KMS-11 (cell line): ENCODE data around the gene MS4A1.

ENCODE experiments used
- H2AFZ ChIP-seq: fragments of 200-600 bp; sonication (generic); 2 replicates; pipeline ENCODE4 v1.6.1; 2016; ENCODE audit warnings: antibody characterized with exemption, mixed run types, low read depth
- H3K27ac ChIP-seq: fragments of 200-600 bp; sonication (generic); 2 replicates; pipeline ENCODE4 v1.6.1; 2016; ENCODE audit warnings: mild to moderate bottlenecking, mixed run types
- H3K27me3 ChIP-seq: fragments of 200-600 bp; sonication (generic); 2 replicates; pipeline ENCODE4 v1.6.1; 2017; ENCODE audit warnings: mild to moderate bottlenecking, low read depth, mixed run types, moderate library complexity; ENCODE audit not compliant: insufficient read depth
- H3K36me3 ChIP-seq: fragments of 200-600 bp; sonication (generic); 2 replicates; pipeline ENCODE4 v1.6.1; 2017; ENCODE audit warnings: mild to moderate bottlenecking, mixed run types; ENCODE audit not compliant: insufficient read depth
- H3K4me1 ChIP-seq: fragments of 200-600 bp; sonication (generic); 2 replicates; pipeline ENCODE4 v1.6.1; 2016; ENCODE audit warnings: mild to moderate bottlenecking, low read depth, mixed run types; ENCODE audit not compliant: poor library complexity, severe bottlenecking
- H3K4me2 ChIP-seq: fragments of 200-600 bp; sonication (generic); 2 replicates; pipeline ENCODE4 v1.7.0; 2016; ENCODE audit warnings: mild to moderate bottlenecking, mixed run types
- H3K4me3 ChIP-seq: fragments of 200-600 bp; sonication (generic); IDR thresholded peaks from 2 replicates; pipeline ENCODE4 v1.6.1; 2017; ENCODE audit warnings: low read depth, low read length, mixed read lengths; ENCODE audit not compliant: insufficient read depth
- H3K79me2 ChIP-seq: fragments of 200-600 bp; sonication (generic); 2 replicates; pipeline ENCODE4 v1.6.1; 2016; ENCODE audit warnings: low read depth, mixed run types; ENCODE audit not compliant: insufficient read depth
- H3K9ac ChIP-seq: fragments of 200-600 bp; sonication (generic); 2 replicates; pipeline ENCODE4 v1.6.1; 2016; ENCODE audit warnings: mild to moderate bottlenecking, mixed run types
- H4K20me1 ChIP-seq: fragments of 200-600 bp; sonication (generic); 2 replicates; pipeline ENCODE4 v1.6.1; 2016; ENCODE audit warnings: mild to moderate bottlenecking, mixed run types; ENCODE audit not compliant: insufficient read depth
- TF ChIP-seq, protein P1 (sequence below): fragments of 200-600 bp; sonication (generic); conservative IDR thresholded peaks from 2 replicates; pipeline ENCODE4 v1.6.1; 2017; ENCODE audit warnings: low read depth, mild to moderate bottlenecking, antibody characterized with exemption, low read length, moderate library complexity, mixed read lengths

Gene MS4A1

DNA sequence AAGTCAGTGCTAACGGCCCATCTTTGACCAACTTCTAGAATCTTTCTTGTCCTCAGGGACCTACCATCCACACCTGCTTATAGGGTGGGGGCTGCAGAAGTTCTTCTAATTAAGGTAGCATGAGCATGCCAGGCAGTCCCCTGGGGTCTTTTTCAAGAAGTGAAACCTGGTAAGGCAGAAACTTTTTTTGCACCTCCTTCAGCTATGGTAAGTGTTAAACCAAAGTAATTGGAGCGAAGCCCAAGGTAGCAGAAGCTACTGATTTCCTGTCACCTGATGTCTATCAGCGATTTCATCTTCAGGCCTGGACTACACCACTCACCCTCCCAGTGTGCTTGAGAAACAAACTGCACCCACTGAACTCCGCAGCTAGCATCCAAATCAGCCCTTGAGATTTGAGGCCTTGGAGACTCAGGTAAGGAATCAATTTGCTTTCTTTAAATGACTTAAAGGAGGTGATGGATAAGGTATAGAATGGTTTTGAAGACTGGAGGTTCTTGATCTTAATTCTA lies at the start of gene MS4A1:
Gene MS4A1, plus strand, starts transcription at position 317 of the 512 bp plus-strand sequence. CDS start 6,528 bp downstream, outside the sequence.
- H3K4me2 ChIP-seq, result no peak within 1 kb of the TSS
- H3K4me3 ChIP-seq, result no peak within 1 kb of the TSS
- no peak within 1 kb of the TSS for H3K27ac ChIP-seq
- no peaks in the 10 kb centered on the region for H3K4me1 ChIP-seq
- H4K20me1 ChIP-seq, result no peaks in the 10 kb centered on the region
- H3K79me2 ChIP-seq, result no peaks in the 10 kb centered on the region
- TF ChIP-seq, protein P1, sequence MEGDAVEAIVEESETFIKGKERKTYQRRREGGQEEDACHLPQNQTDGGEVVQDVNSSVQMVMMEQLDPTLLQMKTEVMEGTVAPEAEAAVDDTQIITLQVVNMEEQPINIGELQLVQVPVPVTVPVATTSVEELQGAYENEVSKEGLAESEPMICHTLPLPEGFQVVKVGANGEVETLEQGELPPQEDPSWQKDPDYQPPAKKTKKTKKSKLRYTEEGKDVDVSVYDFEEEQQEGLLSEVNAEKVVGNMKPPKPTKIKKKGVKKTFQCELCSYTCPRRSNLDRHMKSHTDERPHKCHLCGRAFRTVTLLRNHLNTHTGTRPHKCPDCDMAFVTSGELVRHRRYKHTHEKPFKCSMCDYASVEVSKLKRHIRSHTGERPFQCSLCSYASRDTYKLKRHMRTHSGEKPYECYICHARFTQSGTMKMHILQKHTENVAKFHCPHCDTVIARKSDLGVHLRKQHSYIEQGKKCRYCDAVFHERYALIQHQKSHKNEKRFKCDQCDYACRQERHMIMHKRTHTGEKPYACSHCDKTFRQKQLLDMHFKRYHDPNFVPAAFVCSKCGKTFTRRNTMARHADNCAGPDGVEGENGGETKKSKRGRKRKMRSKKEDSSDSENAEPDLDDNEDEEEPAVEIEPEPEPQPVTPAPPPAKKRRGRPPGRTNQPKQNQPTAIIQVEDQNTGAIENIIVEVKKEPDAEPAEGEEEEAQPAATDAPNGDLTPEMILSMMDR, result no peak
- H3K27me3 ChIP-seq, result no peaks in the 10 kb centered on the region
- H2AFZ ChIP-seq, result no peak within 1 kb of the TSS
- no peak within 1 kb of the TSS for H3K9ac ChIP-seq
- no peaks in the 10 kb centered on the region for H3K36me3 ChIP-seq

DNA sequence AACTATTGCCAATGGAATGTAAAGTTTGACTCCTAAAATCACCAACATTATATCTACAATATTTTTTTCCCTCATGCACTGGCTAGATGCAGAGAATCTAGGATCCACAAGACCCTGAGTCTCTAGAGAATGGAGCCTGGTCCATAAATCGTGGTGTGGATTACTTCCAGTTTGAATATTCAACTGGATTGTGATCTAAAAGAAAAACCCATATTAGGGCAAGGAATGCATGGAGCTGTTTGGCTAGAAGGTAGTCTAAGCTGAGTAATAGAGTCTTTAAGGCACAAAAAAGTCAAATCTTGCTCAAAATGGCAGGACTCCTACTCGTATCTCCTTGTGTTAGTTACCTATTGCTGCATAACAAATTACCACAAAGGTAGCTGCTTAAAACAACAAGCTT lies 35.6 kb upstream of the MS4A1 start:
- Histone ChIP-seq H3K4me1 (no peaks in the 10 kb centered on the region), H3K79me2 (no peaks in the 10 kb centered on the region), H4K20me1 (no peaks in the 10 kb centered on the region), H3K27ac (no peak overlapping the region), H3K4me3 (no peak overlapping the region), H3K27me3 (no peaks in the 10 kb centered on the region), H3K4me2 (no peak overlapping the region), H2AFZ (no peak overlapping the region), H3K9ac (no peak overlapping the region), H3K36me3 (no peaks in the 10 kb centered on the region)
- TF ChIP-seq, protein P1, result no peak

DNA sequence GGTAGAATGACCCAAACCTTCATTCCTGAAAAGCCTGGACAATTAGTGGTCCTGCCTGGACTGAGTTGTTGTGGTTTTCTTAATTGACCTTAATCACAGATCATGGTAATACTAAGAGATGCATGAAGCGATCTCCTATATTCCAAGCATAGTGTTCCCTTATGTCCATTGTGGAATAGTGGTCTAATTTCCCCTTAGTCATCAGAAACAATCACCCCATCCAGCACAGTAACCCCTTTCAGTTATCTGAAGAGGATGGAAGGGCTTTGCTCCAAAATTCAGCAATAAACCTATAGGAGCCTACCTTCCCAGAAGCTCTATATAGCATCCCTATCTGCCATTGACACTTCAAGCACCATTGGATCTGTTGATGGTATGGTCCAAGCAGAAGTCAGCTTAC lies 33.0 kb upstream of the MS4A1 start:
- Histone ChIP-seq H3K4me1 (peaks cover under 1% of the 10 kb centered on the region), H2AFZ (no peak overlapping the region), H3K9ac (no peak overlapping the region), H3K27me3 (no peaks in the 10 kb centered on the region), H4K20me1 (no peaks in the 10 kb centered on the region), H3K4me2 (no peak overlapping the region), H3K36me3 (no peaks in the 10 kb centered on the region), H3K27ac (no peak overlapping the region), H3K79me2 (no peaks in the 10 kb centered on the region), H3K4me3 (no peak overlapping the region)
- TF ChIP-seq, protein P1, result no peak

DNA sequence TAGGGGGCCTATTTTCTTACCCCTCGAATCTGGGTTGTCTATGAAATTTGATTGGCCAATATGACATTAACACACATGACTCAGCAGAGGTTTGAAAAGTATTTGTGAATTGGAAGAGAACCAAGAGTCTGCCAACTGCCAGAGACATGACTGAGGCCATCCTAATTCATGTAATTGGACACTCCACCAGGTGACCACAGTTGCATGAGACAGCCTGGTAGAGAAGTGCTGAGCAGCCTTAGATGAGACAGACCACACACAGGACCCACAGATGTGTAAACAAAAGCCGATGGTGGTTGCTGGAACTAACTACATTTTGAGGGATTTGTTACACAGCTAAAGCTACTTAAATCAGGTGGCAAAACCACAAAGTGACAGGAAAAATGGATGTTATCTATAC lies 27.1 kb upstream of the MS4A1 start:
- peak overlapping the region; percentile 14; the same call in 1 of the 2 replicates for H2AFZ ChIP-seq
- peak overlapping the region; percentile 64 for H3K27ac ChIP-seq
- no peaks in the 10 kb centered on the region for H3K27me3 ChIP-seq
- TF ChIP-seq, protein P1, result no peak
- no peaks in the 10 kb centered on the region for H4K20me1 ChIP-seq
- no peak overlapping the region for H3K4me3 ChIP-seq
- H3K79me2 ChIP-seq, result no peaks in the 10 kb centered on the region
- peaks cover 22% of the 10 kb centered on the region for H3K4me1 ChIP-seq
- peak overlapping the region; percentile 3; the same call in 1 of the 2 replicates for H3K9ac ChIP-seq
- H3K36me3 ChIP-seq, result no peaks in the 10 kb centered on the region
- peak overlapping the region; percentile 5; the same call in 1 of the 2 replicates for H3K4me2 ChIP-seq
